IMR-90 (cell line): ENCODE data around the gene ANGEL1. TPM values are rescaled to one million over a fixed set of nuclear protein-coding genes. Genes with fewer than 3 reads are reported as not detected.

ENCODE experiments used
- ATAC-seq: fragments of 200-7000 bp; cut with Tn5 transposase; 2 replicates; pipeline ENCODE4 v1.9.1; 2020; ENCODE audit warnings: low read depth, mild to moderate bottlenecking, moderate library complexity
- BruUV-seq: library from RNA; stranded (reverse); fragments of 400-500 nt; replicated peaks from 2 replicates; lab custom pipeline; 2021; lab: Mats Ljungman, UMichigan
- CTCF ChIA-PET: fragments of 300-600 bp; formaldehyde crosslinking; extraction: SDS; loops from one replicate; lab custom pipeline; 2021; ENCODE audit warnings: antibody characterized with exemption; lab: Yijun Ruan, JAX
- POLR2A ChIA-PET: fragments of 300-600 bp; sonication (Branson Sonifier 250); formaldehyde crosslinking; loops from one replicate; lab custom pipeline; 2022; ENCODE audit warnings: antibody characterized with exemption; ENCODE audit not compliant: unreplicated experiment; lab: Charles Lee
- DNase-seq: peaks from one replicate; pipeline ENCODE4 v3.0.0; 2013
- H2AFZ ChIP-seq: replicated peaks from 2 replicates; pipeline ENCODE3; 2013; ENCODE audit warnings: low read length, mild to moderate bottlenecking; ENCODE audit not compliant: poor library complexity
- H2AK5ac ChIP-seq: 2 replicates; pipeline ENCODE4 v1.6.1; 2013; ENCODE audit warnings: low read depth, low read length, inconsistent platforms
- H2AK9ac ChIP-seq: replicated peaks from 2 replicates; pipeline ENCODE3; 2013; ENCODE audit warnings: mild to moderate bottlenecking, low read depth, low read length, moderate library complexity; ENCODE audit not compliant: poor library complexity
- H2BK120ac ChIP-seq: 2 replicates; pipeline ENCODE4 v1.6.1; 2013; ENCODE audit warnings: low read depth, low read length, inconsistent platforms
- H2BK15ac ChIP-seq: 3 replicates; pipeline ENCODE4 v1.6.1; 2013; ENCODE audit warnings: low read depth, low read length, inconsistent platforms
- H2BK20ac ChIP-seq: 2 replicates; pipeline ENCODE4 v1.6.1; 2013; ENCODE audit warnings: low read depth, mild to moderate bottlenecking, inconsistent platforms, low read length, moderate library complexity
- H2BK5ac ChIP-seq: 2 replicates; pipeline ENCODE4 v1.6.1; 2013; ENCODE audit warnings: mild to moderate bottlenecking, low read depth, low read length, inconsistent platforms; ENCODE audit not compliant: poor library complexity, severe bottlenecking
- H3K14ac ChIP-seq: replicated peaks from 2 replicates; pipeline ENCODE4 v1.6.1; 2013; ENCODE audit warnings: low read depth, low read length, inconsistent platforms
- H3K18ac ChIP-seq: 2 replicates; pipeline ENCODE4 v1.6.1; 2013; ENCODE audit warnings: low read depth, low read length, control low read depth
- H3K23ac ChIP-seq: 2 replicates; pipeline ENCODE4 v1.6.1; 2013; ENCODE audit warnings: low read depth, low read length, inconsistent platforms
- H3K27ac ChIP-seq: 2 replicates; pipeline ENCODE4 v1.5.1; 2013; ENCODE audit warnings: mild to moderate bottlenecking, control low read depth, low read length; ENCODE audit not compliant: insufficient read depth
- H3K27me3 ChIP-seq: 2 replicates; pipeline ENCODE4 v1.6.1; 2013; ENCODE audit warnings: low read length; ENCODE audit not compliant: control insufficient read depth, insufficient read depth
- H3K36me3 ChIP-seq: 2 replicates; pipeline ENCODE4 v1.6.1; 2013; ENCODE audit warnings: low read length, mixed read lengths; ENCODE audit not compliant: control insufficient read depth, insufficient read depth
- H3K4ac ChIP-seq: 2 replicates; pipeline ENCODE4 v1.6.1; 2013; ENCODE audit warnings: low read depth, low read length, inconsistent platforms
- H3K4me1 ChIP-seq: 2 replicates; pipeline ENCODE4 v1.6.1; 2013; ENCODE audit warnings: low read length, mixed read lengths; ENCODE audit not compliant: control insufficient read depth, insufficient read depth
- H3K4me2 ChIP-seq: 2 replicates; pipeline ENCODE4 v1.6.1; 2013; ENCODE audit warnings: low read depth, mild to moderate bottlenecking, control low read depth, low read length, moderate library complexity
- H3K4me3 ChIP-seq: 2 replicates; pipeline ENCODE4 v1.5.1; 2013; ENCODE audit warnings: low read depth, mild to moderate bottlenecking, control low read depth, low read length, moderate library complexity; ENCODE audit not compliant: insufficient read depth
- H3K56ac ChIP-seq: 2 replicates; pipeline ENCODE4 v1.6.1; 2013; ENCODE audit warnings: low read length, inconsistent platforms; ENCODE audit not compliant: insufficient read depth; ENCODE audit errors: extremely low read depth
- H3K79me1 ChIP-seq, 2 experiments: 2 replicates each; pipeline ENCODE4 v1.6.1; 2013; ENCODE audit warnings: low read length in 2 of 2, inconsistent platforms in 1 of 2, low read depth in 1 of 2
- H3K9ac ChIP-seq: 2 replicates; pipeline ENCODE4 v1.6.1; 2013; ENCODE audit warnings: low read depth, low read length, control low read depth
- H3K9me1 ChIP-seq: 2 replicates; pipeline ENCODE4 v1.6.1; 2013; ENCODE audit warnings: low read length, inconsistent platforms; ENCODE audit not compliant: insufficient read depth
- H3K9me3 ChIP-seq: 2 replicates; pipeline ENCODE4 v1.6.1; 2013; ENCODE audit warnings: low read length; ENCODE audit not compliant: control insufficient read depth, insufficient read depth
- H4K20me1 ChIP-seq: 2 replicates; pipeline ENCODE4 v1.6.1; 2013; ENCODE audit warnings: low read length, inconsistent platforms; ENCODE audit not compliant: insufficient read depth
- H4K5ac ChIP-seq: 2 replicates; pipeline ENCODE4 v1.6.1; 2013; ENCODE audit warnings: mild to moderate bottlenecking, low read depth, low read length, control low read depth
- H4K8ac ChIP-seq, 2 experiments: 2 replicates each; pipeline ENCODE4 v1.6.1; 2013; ENCODE audit warnings: low read depth in 2 of 2, low read length in 2 of 2, control low read depth in 1 of 2, inconsistent platforms in 1 of 2
- H4K91ac ChIP-seq: 2 replicates; pipeline ENCODE4 v1.6.1; 2013; ENCODE audit warnings: low read depth, low read length, inconsistent platforms; ENCODE audit not compliant: insufficient read depth
- BHLHE40 ChIP-seq: fragments of 150-350 bp; IDR thresholded peaks from 2 replicates; pipeline ENCODE4 v1.6.1; 2016; ENCODE audit warnings: mild to moderate bottlenecking, low read depth, low read length
- CEBPB ChIP-seq: IDR thresholded peaks from 2 replicates; pipeline ENCODE4 v1.6.1; 2012; ENCODE audit warnings: low read depth, low read length, improper control_type of control experiment
- CHD1 ChIP-seq: IDR thresholded peaks from 2 replicates; pipeline ENCODE4 v1.6.1; 2012; ENCODE audit warnings: low read depth, low read length, improper control_type of control experiment
- FOS ChIP-seq: fragments of 150-350 bp; IDR thresholded peaks from 2 replicates; pipeline ENCODE4 v1.6.1; 2016; ENCODE audit warnings: low read depth, low read length
- MAFK ChIP-seq: IDR thresholded peaks from 2 replicates; pipeline ENCODE4 v1.6.1; 2012; ENCODE audit warnings: low read depth, low read length, improper control_type of control experiment
- MAZ ChIP-seq: IDR thresholded peaks from 2 replicates; pipeline ENCODE4 v1.6.1; 2012; ENCODE audit warnings: low read depth, mild to moderate bottlenecking, low read length, improper control_type of control experiment, moderate library complexity, borderline replicate concordance
- MXI1 ChIP-seq: IDR thresholded peaks from 2 replicates; pipeline ENCODE4 v1.6.1; 2012; ENCODE audit warnings: low read depth, mild to moderate bottlenecking, low read length, moderate library complexity, borderline replicate concordance
- NFE2L2 ChIP-seq: fragments of 150-350 bp; IDR thresholded peaks from 2 replicates; pipeline ENCODE4 v1.6.1; 2016; ENCODE audit warnings: low read depth, mild to moderate bottlenecking, low read length
- POLR2A ChIP-seq: IDR thresholded peaks from 2 replicates; pipeline ENCODE4 v1.6.1; 2012; ENCODE audit warnings: mild to moderate bottlenecking, low read depth, low read length
- RAD21 ChIP-seq: IDR thresholded peaks from 2 replicates; pipeline ENCODE4 v1.6.1; 2012; ENCODE audit warnings: low read length, improper control_type of control experiment
- RCOR1 ChIP-seq: IDR thresholded peaks from 2 replicates; pipeline ENCODE4 v1.6.1; 2012; ENCODE audit warnings: mild to moderate bottlenecking, low read length, improper control_type of control experiment; ENCODE audit not compliant: insufficient replicate concordance
- RFX5 ChIP-seq: IDR thresholded peaks from 2 replicates; pipeline ENCODE4 v1.8.0; 2012; ENCODE audit warnings: low read depth, mild to moderate bottlenecking, low read length, moderate library complexity
- SMC3 ChIP-seq: fragments of 150-350 bp; IDR thresholded peaks from 2 replicates; pipeline ENCODE4 v1.6.1; 2016; ENCODE audit warnings: low read depth, mild to moderate bottlenecking, antibody characterized with exemption, low read length, moderate library complexity
- WGBS, 2 experiments: methylation state at CpG; one replicate each; pipeline versions ENCODE4 v1.1.5 to v1.1.7; 2013; ENCODE audit warnings: missing lambda C conversion rate in 2 of 2; ENCODE audit not compliant: insufficient read length in 1 of 2; ENCODE audit errors: extremely low coverage in 2 of 2; 5-methylcytosine and 5-hydroxymethylcytosine counted together
- dilution Hi-C: fragments of 300-500 bp; cut with HindIII; formaldehyde crosslinking; loops from one replicate; pipeline ENCODE4 v1.14.3; 2018; ENCODE audit warnings: low sequenced_read_pairs; ENCODE audit not compliant: unreplicated experiment
- in situ Hi-C: fragments of 300-500 bp; cut with MboI; formaldehyde crosslinking; loops from 3 replicates; pipeline ENCODE4 v1.14.3; 2019; ENCODE audit warnings: low sequenced_read_pairs, inconsistent platforms, mixed read lengths
- intact Hi-C: fragments of 100-400 bp; cut with micrococcal nuclease; formaldehyde crosslinking; loops from 2 replicates; pipeline ENCODE4 v1.10.0; 2022
- polyA plus RNA-seq, 3 experiments: library from polyadenylated mRNA; depleted of rRNA; stranded (reverse); fragments of >200 nt; gene quantifications; 2 replicates each; pipeline ENCODE4 v1.2.3, GENCODE V29; 2012; ENCODE audit warnings: low replicate concordance in 1 of 3
- total RNA-seq: library from RNA; depleted of rRNA; stranded (reverse); fragments of >200 nt; gene quantifications from 2 replicates; pipeline ENCODE4 v1.2.3, GENCODE V29; 2012
- TF ChIP-seq, protein P1 (sequence below): conservative IDR thresholded peaks from 2 replicates; pipeline ENCODE4 v1.5.1; 2012; ENCODE audit warnings: mild to moderate bottlenecking, low read depth, low read length, improper control_type of control experiment
- TF ChIP-seq, protein P2 (sequence below): fragments of 150-350 bp; IDR thresholded peaks from 2 replicates; pipeline ENCODE4 v1.6.1; 2016; ENCODE audit warnings: low read depth, mild to moderate bottlenecking, low read length, moderate library complexity, borderline replicate concordance
- TF ChIP-seq, protein P3 (sequence below): fragments of 150-350 bp; IDR thresholded peaks from 2 replicates; pipeline ENCODE4 v1.6.1; 2017; ENCODE audit warnings: mild to moderate bottlenecking, antibody characterized with exemption, low read length, low read depth

ANGEL1 gene
- total and polyA plus RNA-seq, 2 of the 4 experiments (the other 2 are of a cell fraction) = 4.1 to 10.0 TPM

DNA sequence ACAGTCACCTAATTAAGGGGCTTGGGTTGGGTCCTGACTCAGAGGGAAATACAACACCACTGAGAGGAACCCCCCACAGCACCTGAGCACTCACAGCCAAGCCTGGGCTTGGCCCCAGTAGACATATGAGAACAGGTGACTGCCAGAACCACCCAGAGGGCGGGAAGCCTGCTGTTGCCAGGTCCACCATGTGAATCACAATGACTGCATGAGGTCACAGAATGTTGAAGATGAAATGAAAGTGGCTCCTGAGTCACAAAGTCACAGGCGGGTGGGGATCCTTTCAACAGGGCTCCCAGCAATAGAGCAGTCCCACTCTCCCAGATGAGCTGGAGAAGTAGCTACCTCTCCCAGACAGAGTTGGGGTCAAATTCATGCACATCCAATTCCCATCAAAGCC lies 13.4 kb upstream of the ANGEL1 start, which contains the start of gene LRRC74A:
Gene LRRC74A (plus strand): TSS at position 287 of the 400 bp plus-strand sequence. CDS start 290 bp downstream, outside the sequence.
- WGBS, 2 experiments = no CpG with 5 or more reads among the region's 2 CpGs
- Histone ChIP-seq H2BK5ac (no peak within 1 kb of the TSS), H4K8ac (no peak within 1 kb of the TSS), H2AK5ac (no peak within 1 kb of the TSS), H3K4me2 (no peak within 1 kb of the TSS), H3K4ac (no peak within 1 kb of the TSS), H2BK20ac (no peak within 1 kb of the TSS), H3K36me3 (no peaks in the 10 kb centered on the region), H2BK15ac (no peak within 1 kb of the TSS), H3K4me1 (no peaks in the 10 kb centered on the region), H3K14ac (no peak within 1 kb of the TSS), H4K91ac (no peak within 1 kb of the TSS), H3K9me1 (no peaks in the 10 kb centered on the region), H2AFZ (no peak within 1 kb of the TSS), H4K5ac (no peak within 1 kb of the TSS), H3K9me3 (no peaks in the 10 kb centered on the region), H3K56ac (no peak within 1 kb of the TSS), H3K27ac (no peak within 1 kb of the TSS), H3K27me3 (peaks cover 18% of the 10 kb centered on the region), H2AK9ac (no peak within 1 kb of the TSS), H3K18ac (no peak within 1 kb of the TSS), H4K20me1 (no peaks in the 10 kb centered on the region), H3K79me1 (no peaks in the 10 kb centered on the region), H3K9ac (no peak within 1 kb of the TSS), H3K23ac (no peak within 1 kb of the TSS), H2BK120ac (no peak within 1 kb of the TSS), H3K4me3 (no peak within 1 kb of the TSS)
- ATAC-seq (no peak), DNase-seq (no peak)
- intact Hi-C loops (no loop called here), dilution Hi-C loops (no loop called here), in situ Hi-C loops (no loop called here)
- BruUV-seq = no TSS peak
- CTCF ChIA-PET = no interaction called here
- TF ChIP-seq RCOR1 (no peak), BHLHE40 (no peak), MAFK (no peak), FOS (no peak), MXI1 (no peak), CHD1 (no peak), MAZ (no peak), CEBPB (no peak), POLR2A (no peak), SMC3 (no peak), RFX5 (no peak), NFE2L2 (no peak), RAD21 (no peak)
- TF ChIP-seq, protein P1, sequence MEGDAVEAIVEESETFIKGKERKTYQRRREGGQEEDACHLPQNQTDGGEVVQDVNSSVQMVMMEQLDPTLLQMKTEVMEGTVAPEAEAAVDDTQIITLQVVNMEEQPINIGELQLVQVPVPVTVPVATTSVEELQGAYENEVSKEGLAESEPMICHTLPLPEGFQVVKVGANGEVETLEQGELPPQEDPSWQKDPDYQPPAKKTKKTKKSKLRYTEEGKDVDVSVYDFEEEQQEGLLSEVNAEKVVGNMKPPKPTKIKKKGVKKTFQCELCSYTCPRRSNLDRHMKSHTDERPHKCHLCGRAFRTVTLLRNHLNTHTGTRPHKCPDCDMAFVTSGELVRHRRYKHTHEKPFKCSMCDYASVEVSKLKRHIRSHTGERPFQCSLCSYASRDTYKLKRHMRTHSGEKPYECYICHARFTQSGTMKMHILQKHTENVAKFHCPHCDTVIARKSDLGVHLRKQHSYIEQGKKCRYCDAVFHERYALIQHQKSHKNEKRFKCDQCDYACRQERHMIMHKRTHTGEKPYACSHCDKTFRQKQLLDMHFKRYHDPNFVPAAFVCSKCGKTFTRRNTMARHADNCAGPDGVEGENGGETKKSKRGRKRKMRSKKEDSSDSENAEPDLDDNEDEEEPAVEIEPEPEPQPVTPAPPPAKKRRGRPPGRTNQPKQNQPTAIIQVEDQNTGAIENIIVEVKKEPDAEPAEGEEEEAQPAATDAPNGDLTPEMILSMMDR = no peak
- TF ChIP-seq, protein P2, sequence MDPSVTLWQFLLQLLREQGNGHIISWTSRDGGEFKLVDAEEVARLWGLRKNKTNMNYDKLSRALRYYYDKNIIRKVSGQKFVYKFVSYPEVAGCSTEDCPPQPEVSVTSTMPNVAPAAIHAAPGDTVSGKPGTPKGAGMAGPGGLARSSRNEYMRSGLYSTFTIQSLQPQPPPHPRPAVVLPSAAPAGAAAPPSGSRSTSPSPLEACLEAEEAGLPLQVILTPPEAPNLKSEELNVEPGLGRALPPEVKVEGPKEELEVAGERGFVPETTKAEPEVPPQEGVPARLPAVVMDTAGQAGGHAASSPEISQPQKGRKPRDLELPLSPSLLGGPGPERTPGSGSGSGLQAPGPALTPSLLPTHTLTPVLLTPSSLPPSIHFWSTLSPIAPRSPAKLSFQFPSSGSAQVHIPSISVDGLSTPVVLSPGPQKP = no peak
- TF ChIP-seq, protein P3, sequence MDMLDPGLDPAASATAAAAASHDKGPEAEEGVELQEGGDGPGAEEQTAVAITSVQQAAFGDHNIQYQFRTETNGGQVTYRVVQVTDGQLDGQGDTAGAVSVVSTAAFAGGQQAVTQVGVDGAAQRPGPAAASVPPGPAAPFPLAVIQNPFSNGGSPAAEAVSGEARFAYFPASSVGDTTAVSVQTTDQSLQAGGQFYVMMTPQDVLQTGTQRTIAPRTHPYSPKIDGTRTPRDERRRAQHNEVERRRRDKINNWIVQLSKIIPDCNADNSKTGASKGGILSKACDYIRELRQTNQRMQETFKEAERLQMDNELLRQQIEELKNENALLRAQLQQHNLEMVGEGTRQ = no peak
- POLR2A ChIA-PET = no interaction called here
